IPS DF 6.9 (cell line): ENCODE data around the gene CFH.
"Not testable (repeated sequence)": the region's sequence is repeated elsewhere in the genome, so short reads cannot be mapped to it uniquely, and the experiment has no call there.

Experiments used
- DNase-seq: peaks from one replicate; pipeline ENCODE4 v3.0.0-alpha.2; 2013; ENCODE audit warnings: low read depth, low spot score
- H3K27ac ChIP-seq: one replicate; pipeline ENCODE4 v1.5.1; 2013; ENCODE audit warnings: low read length, control low read depth
- H3K27me3 ChIP-seq: 2 replicates; pipeline ENCODE4 v1.6.1; 2013; ENCODE audit warnings: mild to moderate bottlenecking, low read length; ENCODE audit not compliant: control insufficient read depth, insufficient read depth
- H3K36me3 ChIP-seq: 2 replicates; pipeline ENCODE4 v1.6.1; 2013; ENCODE audit warnings: low read length; ENCODE audit not compliant: control insufficient read depth, insufficient read depth
- H3K4me1 ChIP-seq: 2 replicates; pipeline ENCODE4 v1.6.1; 2013; ENCODE audit warnings: low read length; ENCODE audit not compliant: control insufficient read depth, insufficient read depth
- H3K4me3 ChIP-seq: 2 replicates; pipeline ENCODE4 v1.5.1; 2013; ENCODE audit warnings: mild to moderate bottlenecking, low read length
- H3K9me3 ChIP-seq: 2 replicates; pipeline ENCODE4 v1.6.1; 2013; ENCODE audit warnings: low read length, inconsistent platforms; ENCODE audit not compliant: control insufficient read depth, insufficient read depth
- WGBS: extraction: QIAGEN DNeasy Blood & Tissue Kit; methylation state at CpG from one replicate; pipeline ENCODE4 v1.1.7; 2013; ENCODE audit warnings: mixed read lengths, missing lambda C conversion rate; ENCODE audit not compliant: insufficient read length, insufficient coverage; 5-methylcytosine and 5-hydroxymethylcytosine counted together

Gene CFH

DNA sequence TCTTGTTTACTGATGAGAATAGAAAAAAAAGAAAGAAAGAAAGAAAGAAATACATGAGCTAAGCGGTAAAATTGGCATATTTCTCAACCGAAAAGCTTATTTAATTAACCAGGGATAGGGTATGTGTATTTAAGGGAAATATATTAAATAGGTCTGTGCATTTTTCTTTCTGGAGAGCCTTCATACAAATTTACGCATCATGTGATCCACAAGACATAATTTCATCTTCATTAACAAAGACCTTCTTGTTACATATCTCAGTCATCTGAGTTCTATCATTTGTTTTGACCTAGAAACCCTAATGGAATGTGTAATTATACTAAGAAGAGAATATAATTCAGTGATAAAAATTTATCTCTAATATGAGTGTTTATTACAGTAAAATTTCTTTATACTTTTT lies 37.2 kb downstream of the CFH start:
- Histone ChIP-seq H3K4me1 (no peaks in the 10 kb centered on the region), H3K27me3 (no peaks in the 10 kb centered on the region), H3K36me3 (no peaks in the 10 kb centered on the region), H3K4me3 (no peak overlapping the region), H3K9me3 (no peaks in the 10 kb centered on the region), H3K27ac (no peak overlapping the region)
- no CpG with 5 or more reads among the region's 3 CpGs for WGBS
- DNase-seq, result no peak

DNA sequence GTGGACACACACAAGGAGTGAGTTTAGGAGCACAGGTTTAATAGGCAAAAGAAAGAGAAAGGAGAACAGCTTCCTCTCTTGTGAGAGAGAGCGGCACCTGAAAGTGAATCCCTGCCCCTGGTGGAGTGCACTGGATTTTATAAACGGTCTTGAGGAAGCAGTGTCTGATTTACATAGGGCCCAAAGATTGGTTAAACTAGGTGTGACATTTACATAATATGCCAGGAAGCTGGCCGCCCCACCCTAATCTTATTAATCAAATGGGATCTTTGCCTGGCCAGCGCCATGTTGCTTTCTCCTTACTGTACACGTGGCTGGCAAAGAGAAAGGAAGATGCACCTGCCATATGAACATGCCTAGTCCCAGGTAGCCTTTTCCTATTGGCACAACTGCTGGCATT lies 38.7 kb downstream of the CFH start:
- H3K36me3 ChIP-seq, result no peaks in the 10 kb centered on the region
- no peak overlapping the region for H3K27ac ChIP-seq
- no peak for DNase-seq
- WGBS, result no CpG with 5 or more reads among the region's 5 CpGs
- no peaks in the 10 kb centered on the region for H3K27me3 ChIP-seq
- no peaks in the 10 kb centered on the region for H3K4me1 ChIP-seq
- no peaks in the 10 kb centered on the region for H3K9me3 ChIP-seq
- H3K4me3 ChIP-seq, result no peak overlapping the region

- H3K27ac ChIP-seq, result no peak overlapping the region
- DNase-seq, result no peak
- H3K36me3 ChIP-seq, result no peaks in the 10 kb centered on the region
- no peaks in the 10 kb centered on the region for H3K9me3 ChIP-seq
- no peaks in the 10 kb centered on the region; the same call in 1 of the 2 replicates for H3K27me3 ChIP-seq
- WGBS, result no CpG with 5 or more reads among the region's 2 CpGs
- H3K4me3 ChIP-seq, result no peak overlapping the region
- no peaks in the 10 kb centered on the region for H3K4me1 ChIP-seq
Measured at GRCh38 chr1:196698993-196699392, 47.1 kb downstream of the CFH start.

DNA sequence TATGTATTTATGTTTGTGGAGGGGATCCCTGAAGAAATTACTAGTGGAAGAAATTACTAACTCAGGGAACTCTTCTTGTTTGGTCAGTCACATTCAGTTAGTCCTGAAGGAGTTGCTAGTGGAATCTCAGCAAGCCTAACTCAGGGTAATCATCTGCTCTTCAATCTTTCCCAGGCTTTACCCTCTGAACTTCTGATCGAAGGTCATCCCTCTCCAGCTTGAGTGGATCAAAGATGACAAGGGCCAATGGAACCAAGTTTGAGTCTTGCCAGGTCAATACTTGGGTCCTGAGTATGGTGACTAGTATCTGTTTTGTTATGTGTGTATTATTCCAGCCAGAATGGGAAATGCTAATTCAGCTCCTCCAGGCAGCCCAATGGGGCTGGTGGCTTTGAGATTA lies 49.3 kb downstream of the CFH start:
- Histone ChIP-seq H3K4me3 (no peak overlapping the region), H3K36me3 (no peaks in the 10 kb centered on the region), H3K27me3 (no peaks in the 10 kb centered on the region; the same call in 1 of the 2 replicates), H3K9me3 (no peaks in the 10 kb centered on the region), H3K4me1 (no peaks in the 10 kb centered on the region), H3K27ac (no peak overlapping the region)
- no CpG with 5 or more reads among the region's 1 CpG for WGBS
- no peak for DNase-seq

DNA sequence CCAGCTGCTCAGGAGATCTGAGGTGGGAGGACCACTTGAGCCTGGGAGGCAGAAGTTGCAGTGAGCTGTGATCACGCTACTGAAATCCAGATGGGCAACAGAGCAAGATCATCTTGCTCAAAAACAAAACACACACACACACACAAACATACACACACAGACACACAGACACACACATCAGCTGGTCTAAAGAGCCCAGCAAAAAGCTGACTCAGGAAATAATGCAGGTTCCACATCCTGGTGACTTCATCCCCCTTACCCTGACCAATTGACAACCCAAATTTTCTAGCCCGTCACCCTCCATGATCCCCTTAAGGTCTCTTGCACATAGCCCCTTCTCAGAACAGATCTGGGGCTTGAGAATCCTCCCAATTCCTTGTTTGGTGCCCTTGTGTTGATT lies 58.0 kb downstream of the CFH start:
- WGBS, result no CpG with 5 or more reads among the region's 2 CpGs
- H3K27me3 ChIP-seq, H3K9me3 ChIP-seq, H3K4me3 ChIP-seq, H3K36me3 ChIP-seq, DNase-seq, H3K27ac ChIP-seq, H3K4me1 ChIP-seq: not testable (repeated sequence)

- no peaks in the 10 kb centered on the region for H3K36me3 ChIP-seq
- H3K4me3 ChIP-seq, result no peak overlapping the region
- DNase-seq, result no peak
- WGBS, result 100% methylated on average over 1 of the region's 2 CpGs
- no peaks in the 10 kb centered on the region for H3K9me3 ChIP-seq
- H3K27ac ChIP-seq, result no peak overlapping the region
- H3K4me1 ChIP-seq, result no peaks in the 10 kb centered on the region
- H3K27me3 ChIP-seq, result no peaks in the 10 kb centered on the region
Measured at GRCh38 chr1:196717868-196718267, 66.0 kb downstream of the CFH start.

- H3K4me3 ChIP-seq, result no peak overlapping the region
- H3K9me3 ChIP-seq, result no peaks in the 10 kb centered on the region
- no peaks in the 10 kb centered on the region for H3K4me1 ChIP-seq
- H3K27ac ChIP-seq, result no peak overlapping the region
- no CpG with 5 or more reads among the region's 14 CpGs for WGBS
- H3K27me3 ChIP-seq, result no peaks in the 10 kb centered on the region
- H3K36me3 ChIP-seq, result no peaks in the 10 kb centered on the region
- DNase-seq, result peak; percentile 82
Measured at GRCh38 chr1:196723325-196724185, 71.7 kb downstream of the CFH start.

DNA sequence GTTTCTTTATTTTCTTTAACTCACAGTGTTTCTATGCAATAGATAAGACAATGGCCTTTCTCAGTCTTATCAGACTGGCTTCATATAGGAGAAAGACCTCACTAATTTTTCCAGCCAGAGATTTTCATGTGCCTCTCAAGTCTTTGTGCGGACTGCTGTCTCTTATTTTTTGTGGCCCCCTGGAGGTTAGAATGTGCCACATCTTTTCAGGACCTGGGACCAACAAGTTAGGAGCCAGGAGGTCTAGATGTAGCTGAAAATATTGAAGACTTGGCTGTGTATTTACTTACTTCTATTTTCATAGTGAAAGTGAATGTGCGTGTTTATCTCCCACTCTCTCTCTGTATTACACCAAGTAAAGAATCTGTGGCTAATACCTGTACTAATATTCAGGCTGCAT lies 80.7 kb downstream of the CFH start:
- no peak for DNase-seq
- no peaks in the 10 kb centered on the region for H3K9me3 ChIP-seq
- no CpG with 5 or more reads among the region's 2 CpGs for WGBS

DNA sequence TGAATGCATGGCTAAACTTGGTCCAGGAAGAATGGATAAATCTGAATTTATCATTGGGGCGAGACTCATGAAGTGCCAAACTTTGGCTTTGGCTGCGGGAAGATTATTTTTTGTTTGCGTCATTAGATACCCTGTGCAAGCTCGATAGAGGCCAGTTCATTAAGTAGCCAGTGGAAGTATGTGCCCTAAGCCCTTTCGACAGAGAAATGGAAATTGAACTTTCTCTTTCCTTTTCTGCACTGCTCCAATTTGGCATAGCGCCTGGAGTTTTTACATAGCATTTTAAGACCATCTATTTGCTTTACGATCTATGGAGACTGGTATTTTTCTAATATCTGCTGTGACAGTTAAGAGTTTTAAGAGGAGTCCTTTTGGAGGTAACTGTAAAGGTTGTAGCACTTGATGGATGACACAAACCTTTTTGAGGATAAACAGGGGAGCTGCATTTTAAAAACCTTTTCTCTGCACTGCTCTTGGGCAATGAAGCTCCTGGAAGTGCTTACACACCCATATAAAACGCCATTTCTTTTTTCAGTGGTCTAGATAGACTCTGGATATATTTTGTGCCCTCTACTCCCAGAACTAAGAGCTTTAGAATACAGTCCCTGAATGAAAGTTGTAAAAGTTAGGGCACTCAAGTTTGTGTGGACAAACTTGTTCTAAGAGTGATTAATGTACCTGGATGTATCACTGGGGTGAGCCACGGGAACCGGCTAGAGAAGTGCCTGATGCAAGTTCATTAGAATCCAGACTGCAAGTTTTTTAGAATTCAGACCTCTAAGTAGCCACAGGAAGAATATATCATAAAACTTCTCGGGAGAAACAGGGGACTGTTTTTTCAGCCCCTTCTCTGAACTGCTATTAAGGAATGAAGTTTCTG lies 81.5 kb downstream of the CFH start:
- H3K27ac ChIP-seq, result no peak overlapping the region
- H3K27me3 ChIP-seq, result no peaks in the 10 kb centered on the region
- no CpG with 5 or more reads among the region's 11 CpGs for WGBS
- no peaks in the 10 kb centered on the region for H3K4me1 ChIP-seq
- H3K36me3 ChIP-seq, result no peaks in the 10 kb centered on the region
- no peak for DNase-seq
- no peak overlapping the region for H3K4me3 ChIP-seq
- H3K9me3 ChIP-seq, result no peaks in the 10 kb centered on the region

More for the DNA sequence above, 80.7 kb downstream of the CFH start:
- H3K27me3 ChIP-seq, result no peaks in the 10 kb centered on the region
- no peaks in the 10 kb centered on the region for H3K36me3 ChIP-seq
- H3K27ac ChIP-seq, result no peak overlapping the region
- no peaks in the 10 kb centered on the region for H3K4me1 ChIP-seq
- H3K4me3 ChIP-seq, result no peak overlapping the region

DNA sequence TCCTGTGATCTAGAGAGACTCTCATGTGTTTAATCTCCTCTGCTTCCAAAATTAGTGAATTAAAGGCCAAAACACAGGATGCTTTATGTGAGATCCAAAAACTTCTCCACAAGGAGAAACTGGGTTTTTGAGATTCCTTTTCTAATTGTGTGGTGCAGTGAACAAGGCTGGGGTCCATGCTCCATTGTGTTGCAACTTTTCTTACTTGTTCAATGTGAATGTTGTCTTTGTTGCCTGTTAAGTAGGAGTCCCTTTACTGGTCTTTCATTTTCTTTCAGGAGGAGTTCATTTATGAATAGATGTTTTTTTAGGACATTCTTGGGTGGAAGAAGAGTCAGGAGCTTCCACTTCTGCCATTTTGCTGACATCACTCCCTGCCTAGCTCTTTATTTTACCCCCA lies 82.2 kb downstream of the CFH start:
- Histone ChIP-seq H3K27ac (no peak overlapping the region), H3K4me1 (no peaks in the 10 kb centered on the region), H3K9me3 (peaks cover 3% of the 10 kb centered on the region; the same call in 1 of the 2 replicates), H3K4me3 (no peak overlapping the region), H3K36me3 (no peaks in the 10 kb centered on the region), H3K27me3 (no peaks in the 10 kb centered on the region)
- DNase-seq, result no peak
